HG02610 (cell line): Measurements from ENCODE around the gene CNTF.

Experiments used
- ATAC-seq: cut with Tn5 transposase; IDR thresholded peaks from one replicate; pipeline ENCODE4 v1.9.1; 2021; ENCODE audit warnings: mild to moderate bottlenecking, moderate library complexity; ENCODE audit not compliant: unreplicated experiment

Gene CNTF

GRCh38 chr11:58641803-58642581 lies 19.5 kb downstream of the CNTF start:
- ATAC-seq: no peak

GRCh38 chr11:58645854-58646253 lies 23.4 kb downstream of the CNTF start:
- no peak for ATAC-seq

GRCh38 chr11:58647141-58647699 lies 24.8 kb downstream of the CNTF start:
- peak; percentile 91 for ATAC-seq

- ATAC-seq: peak; percentile 11
Observed at GRCh38 chr11:58647866-58648265, 25.4 kb downstream of the CNTF start.

GRCh38 chr11:58649623-58650022 lies 27.2 kb downstream of the CNTF start:
- no peak for ATAC-seq

GRCh38 chr11:58650496-58650895 lies 28.0 kb downstream of the CNTF start:
- ATAC-seq: no peak

GRCh38 chr11:58652726-58653280 lies 30.3 kb downstream of the CNTF start:
- no peak for ATAC-seq

GRCh38 chr11:58654079-58654907 lies 31.8 kb downstream of the CNTF start:
- ATAC-seq: peak; percentile 84

GRCh38 chr11:58654908-58655296 lies 32.4 kb downstream of the CNTF start:
- ATAC-seq: peak; percentile 56

- ATAC-seq: no peak
Observed at GRCh38 chr11:58656348-58656747, 33.9 kb downstream of the CNTF start.

GRCh38 chr11:58658623-58659022 lies 36.2 kb downstream of the CNTF start:
- no peak for ATAC-seq

GRCh38 chr11:58659404-58659803 lies 36.9 kb downstream of the CNTF start:
- no peak for ATAC-seq

- no peak for ATAC-seq
Observed at GRCh38 chr11:58659910-58660570, 37.6 kb downstream of the CNTF start.

GRCh38 chr11:58671983-58672633 lies 49.6 kb downstream of the CNTF start:
- ATAC-seq: no peak

GRCh38 chr11:58674609-58675008 lies 52.1 kb downstream of the CNTF start:
- ATAC-seq: no peak
